ENCODE results near the gene WT1. TPM values are rescaled to one million over a fixed set of nuclear protein-coding genes. Genes with fewer than 3 reads are reported as not detected.

WT1 gene
- total and polyA plus RNA-seq, 2 of the 13 experiments (the other 11 are each of a cell fraction or from before 2014, with no cell fraction given), result 0.15 to 0.31 TPM

- TF ChIP-seq ZSCAN5A (CRISPR knock-in tag; IDR thresholded peaks at IDR 0.05; ENCODE audit: borderline replicate concordance) (no peak), ZNF331 (CRISPR knock-in tag; IDR thresholded peaks at IDR 0.05) (no peak), MBD4 (IDR thresholded peaks at IDR 0.05; ENCODE audit: borderline replicate concordance, low read length) (no peak), ZNF772 (CRISPR knock-in tag; IDR thresholded peaks at IDR 0.05) (no peak), SRF (IDR thresholded peaks at IDR 0.05; ENCODE audit: low read depth, low read length) (no peak), TCF12 (IDR thresholded peaks at IDR 0.05) (no peak), TCF12 (CRISPR knock-in tag; IDR thresholded peaks at IDR 0.05) (no peak)
These were observed 91.9 kb downstream of the WT1 start (continued) for GRCh38 chr11:32343325-32344008.

DNA sequence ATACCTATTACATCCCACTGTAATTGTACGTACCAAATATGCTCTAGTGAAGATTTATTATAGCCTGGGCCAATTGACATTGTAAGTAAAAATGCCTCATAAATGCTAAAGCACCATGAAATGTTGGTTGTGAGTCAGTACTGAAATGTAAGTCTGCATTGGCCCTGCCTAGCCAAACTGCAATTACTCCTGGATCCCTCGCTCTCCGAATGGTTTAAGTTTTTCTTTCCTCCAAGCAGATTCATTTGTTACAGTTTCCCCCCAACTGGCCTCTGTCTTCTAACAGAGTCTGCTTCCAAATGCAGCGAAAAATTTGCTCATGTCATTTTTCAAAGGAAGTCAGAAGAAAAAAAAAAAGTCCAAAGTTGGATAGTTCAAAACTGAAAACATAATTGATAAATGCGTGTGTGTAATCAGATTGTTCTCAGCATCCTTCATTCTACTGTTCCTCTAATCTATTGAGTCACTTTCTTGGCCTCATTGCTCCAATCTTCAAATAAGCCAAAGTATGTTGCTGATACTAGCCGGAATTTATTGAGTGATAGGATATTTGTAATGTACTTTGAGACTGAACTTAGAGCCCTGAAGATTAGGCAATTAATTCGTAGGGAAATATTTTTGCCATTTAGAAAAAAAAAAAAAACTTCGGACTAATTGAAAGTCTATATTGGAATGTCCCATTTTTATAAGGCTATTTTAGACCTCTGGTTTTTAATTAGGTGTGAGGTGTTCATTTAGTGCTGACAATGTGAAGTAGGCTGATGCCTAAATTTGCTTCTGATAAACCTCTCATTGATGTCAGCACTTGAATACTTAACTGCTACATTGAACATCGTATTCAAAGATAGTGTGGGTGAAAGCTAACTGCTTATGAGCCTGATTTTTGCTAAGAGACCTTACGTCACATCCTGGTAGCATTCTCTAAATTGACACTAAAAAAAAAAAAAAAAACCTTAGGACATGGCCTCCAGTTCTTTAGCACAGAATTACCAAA is 93.4 kb downstream of the WT1 start:
- Histone ChIP-seq H3K9me3 (ENCODE audit: low read length) (no peaks in the 10 kb centered on the region), H3K36me3 (replicated peaks in 1 of 2; ENCODE audit: control insufficient read depth in 1 of 2, insufficient read depth in 2 of 2, low read length in 2 of 2) (no peaks in the 10 kb centered on the region), H3K9ac (ENCODE audit: insufficient read depth, low read depth, low read length) (no peak overlapping the region), H3K4me2 (ENCODE audit: low read depth, low read length) (no peak overlapping the region), H3K27ac (ENCODE audit: extremely low read length, insufficient read depth, low read length) (no peak overlapping the region), H3K27me3 (ENCODE audit: control insufficient read depth in 1 of 2, insufficient read depth in 2 of 2, low read length in 2 of 2) (peaks cover 0 to 8% of the 10 kb centered on the region in 2 experiments; a peak in 1 of 5 replicates), H3K4me3 (replicated peaks in 1 of 3; ENCODE audit: insufficient read depth in 1 of 3, low read depth in 2 of 3, low read length in 3 of 3) (no peak overlapping the region), H3K4me1 (ENCODE audit: insufficient read depth, low read length) (no peaks in the 10 kb centered on the region), H2AFZ (ENCODE audit: low read length) (no peak overlapping the region), H4K20me1 (ENCODE audit: insufficient read depth, low read length) (no peaks in the 10 kb centered on the region), H3K79me2 (ENCODE audit: insufficient read depth, low read length) (no peaks in the 10 kb centered on the region)
- intact Hi-C loops (cut with micrococcal nuclease; ENCODE audit: unreplicated experiment), result no loop called here
- DNase-seq (ENCODE audit: low spot score) (no peak), FAIRE-seq (no peak), ATAC-seq (no peak)
- in situ Hi-C loops (cut with HindIII; ENCODE audit: extremely low pct_ligation_motif_present, low pct_unique_long_range_greater_than_20kb), result no loop called here
- no TSS peak for BruUV-seq (replicated peaks)
- WGBS (ENCODE audit: low lambda C conversion rate), result 12% methylated on average over 10 of the region's 10 CpGs
- TF ChIP-seq ZNF496 (CRISPR knock-in tag; IDR thresholded peaks at IDR 0.05; ENCODE audit: insufficient replicate concordance) (no peak), ZIK1 (CRISPR knock-in tag; IDR thresholded peaks at IDR 0.05; ENCODE audit: borderline replicate concordance, low read depth) (no peak), HES4 (CRISPR knock-in tag; IDR thresholded peaks at IDR 0.05; ENCODE audit: borderline replicate concordance) (no peak), DPF2 (CRISPR knock-in tag; IDR thresholded peaks at IDR 0.05; ENCODE audit: borderline replicate concordance, low read depth) (no peak), KLF12 (CRISPR knock-in tag; IDR thresholded peaks at IDR 0.05; ENCODE audit: borderline replicate concordance) (no peak), POGZ (CRISPR knock-in tag; IDR thresholded peaks at IDR 0.05) (no peak), ZNF33B (CRISPR knock-in tag; IDR thresholded peaks at IDR 0.05) (no peak), PRPF4 (IDR thresholded peaks at IDR 0.05; ENCODE audit: low read depth, low read length, poor library complexity, severe bottlenecking) (no peak), THAP8 (CRISPR knock-in tag; IDR thresholded peaks at IDR 0.05; ENCODE audit: borderline replicate concordance) (no peak), HDAC6 (IDR thresholded peaks at IDR 0.05; ENCODE audit: low read depth, low read length) (no peak), ZNF841 (CRISPR knock-in tag; IDR thresholded peaks at IDR 0.05; ENCODE audit: borderline replicate concordance) (no peak)
- POLR2A ChIA-PET, result no interaction called here
- CTCF ChIA-PET (ENCODE audit: low intra/inter-chr PET ratio, low total read pairs), result no interaction called here

All from HepG2 (cell line).